CD4-positive, alpha-beta T cell treated with Interleukin-4 for 4 hours (primary cell): Measurements from ENCODE around the gene TMC3.
"Not testable (repeated sequence)": the region's sequence is repeated elsewhere in the genome, so short reads cannot be mapped to it uniquely, and the experiment has no call there.

Experiments
- DNase-seq: peaks from one replicate; pipeline ENCODE4 v3.0.0-alpha.2; 2020

TMC3 gene

GRCh38 chr15:81384891-81385720 is 11.1 kb upstream of the TMC3 start:
- no peak for DNase-seq

GRCh38 chr15:81381720-81382119 is 7.7 kb upstream of the TMC3 start:
- no peak for DNase-seq

- no peak for DNase-seq
Measured at GRCh38 chr15:81380668-81381067, 6.7 kb upstream of the TMC3 start.

- DNase-seq: no peak
Measured at GRCh38 chr15:81380203-81380602, 6.2 kb upstream of the TMC3 start.

GRCh38 chr15:81379269-81379668 is 5.3 kb upstream of the TMC3 start:
- DNase-seq: no peak

- no peak for DNase-seq
Measured at GRCh38 chr15:81378443-81378842, 4.4 kb upstream of the TMC3 start.

- DNase-seq: no peak
Measured at GRCh38 chr15:81377871-81378270, 3.9 kb upstream of the TMC3 start.

- no peak for DNase-seq
Measured at GRCh38 chr15:81376231-81376630, 2.2 kb upstream of the TMC3 start.

- DNase-seq: no peak
Measured at GRCh38 chr15:81375461-81375860, 1.4 kb upstream of the TMC3 start.

GRCh38 chr15:81373176-81373575 is 837 bp downstream of the TMC3 start:
- DNase-seq: no peak

GRCh38 chr15:81372575-81372974 is 1.4 kb downstream of the TMC3 start:
- DNase-seq: no peak

- DNase-seq: no peak
Measured at GRCh38 chr15:81363718-81364500, 10.1 kb downstream of the TMC3 start.

GRCh38 chr15:81363276-81363675 is 10.7 kb downstream of the TMC3 start:
- no peak for DNase-seq

GRCh38 chr15:81362790-81363189 is 11.2 kb downstream of the TMC3 start:
- DNase-seq: no peak

GRCh38 chr15:81361891-81362290 is 12.1 kb downstream of the TMC3 start:
- no peak for DNase-seq

- DNase-seq: no peak
Measured at GRCh38 chr15:81360491-81360890, 13.5 kb downstream of the TMC3 start.

- DNase-seq: no peak
Measured at GRCh38 chr15:81358248-81358647, 15.8 kb downstream of the TMC3 start.

GRCh38 chr15:81357180-81357686 is 16.8 kb downstream of the TMC3 start:
- no peak for DNase-seq

GRCh38 chr15:81356252-81356651 is 17.8 kb downstream of the TMC3 start:
- no peak for DNase-seq

GRCh38 chr15:81351651-81352050 is 22.4 kb downstream of the TMC3 start:
- DNase-seq: no peak

- DNase-seq: no peak
Measured at GRCh38 chr15:81349271-81349670, 24.7 kb downstream of the TMC3 start.

- DNase-seq: not testable (repeated sequence)
Measured at GRCh38 chr15:81348691-81349090, 25.3 kb downstream of the TMC3 start.

GRCh38 chr15:81347910-81348309 is 26.1 kb downstream of the TMC3 start:
- DNase-seq: no peak

- no peak for DNase-seq
Measured at GRCh38 chr15:81346611-81347010, 27.4 kb downstream of the TMC3 start.
